ENCODE results near the gene TMPRSS3.
A peak's percentile ranks its signal among the peaks of the same experiment; 100 is the strongest.

The TMPRSS3 gene

DNA sequence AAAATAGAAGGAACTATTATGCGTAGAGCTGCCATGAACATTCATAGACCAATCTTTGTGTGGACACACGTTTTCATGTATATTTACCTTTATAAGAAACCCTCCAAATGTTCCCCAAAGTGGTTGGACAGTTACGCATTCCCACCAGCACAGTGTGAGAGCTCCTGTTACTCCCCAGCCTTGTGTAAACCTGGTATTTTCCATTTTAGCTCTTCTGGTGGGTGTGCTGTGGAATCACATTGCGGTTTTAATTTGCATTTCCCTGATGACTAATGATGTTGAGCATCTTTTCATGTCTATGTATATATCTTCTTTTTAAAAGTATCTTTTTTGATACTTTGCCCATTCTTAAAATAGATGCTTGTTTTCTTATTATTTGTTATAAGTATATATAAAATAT lies 4.7 kb upstream of the TMPRSS3 start:
- H3K4me1 Mint-ChIP-seq (ENCODE audit: low read depth in 2 of 2), result peaks cover 32 to 43% of the 10 kb centered on the region in 2 donors
- peaks cover 17% of the 10 kb centered on the region for H3K36me3 Mint-ChIP-seq (ENCODE audit: insufficient read depth)
- H3K9me3 Mint-ChIP-seq, result peaks cover 0 to 6% of the 10 kb centered on the region in 2 donors
- H3K27ac Mint-ChIP-seq, result no peak overlapping the region
- ATAC-seq (replicated peaks), result no peak
- H3K4me3 Mint-ChIP-seq, result no peak overlapping the region
- no peaks in the 10 kb centered on the region for H3K27me3 Mint-ChIP-seq
- DNase-seq, result no peak

GRCh38 chr21:42398436-42399028 lies 2.7 kb upstream of the TMPRSS3 start:
- H3K4me1 Mint-ChIP-seq (ENCODE audit: low read depth in 2 of 2), result peaks cover 25 to 29% of the 10 kb centered on the region in 2 donors
- ATAC-seq (replicated peaks) (no peak), DNase-seq (no peak)
- H3K36me3 Mint-ChIP-seq (ENCODE audit: insufficient read depth), result peaks cover 4% of the 10 kb centered on the region
- H3K4me3 Mint-ChIP-seq, result no peak overlapping the region
- H3K27ac Mint-ChIP-seq, result peak overlapping the region in 1 of 2 donors; percentile 18
- H3K27me3 Mint-ChIP-seq, result no peaks in the 10 kb centered on the region
- peaks cover 0 to 6% of the 10 kb centered on the region in 2 donors for H3K9me3 Mint-ChIP-seq

DNA sequence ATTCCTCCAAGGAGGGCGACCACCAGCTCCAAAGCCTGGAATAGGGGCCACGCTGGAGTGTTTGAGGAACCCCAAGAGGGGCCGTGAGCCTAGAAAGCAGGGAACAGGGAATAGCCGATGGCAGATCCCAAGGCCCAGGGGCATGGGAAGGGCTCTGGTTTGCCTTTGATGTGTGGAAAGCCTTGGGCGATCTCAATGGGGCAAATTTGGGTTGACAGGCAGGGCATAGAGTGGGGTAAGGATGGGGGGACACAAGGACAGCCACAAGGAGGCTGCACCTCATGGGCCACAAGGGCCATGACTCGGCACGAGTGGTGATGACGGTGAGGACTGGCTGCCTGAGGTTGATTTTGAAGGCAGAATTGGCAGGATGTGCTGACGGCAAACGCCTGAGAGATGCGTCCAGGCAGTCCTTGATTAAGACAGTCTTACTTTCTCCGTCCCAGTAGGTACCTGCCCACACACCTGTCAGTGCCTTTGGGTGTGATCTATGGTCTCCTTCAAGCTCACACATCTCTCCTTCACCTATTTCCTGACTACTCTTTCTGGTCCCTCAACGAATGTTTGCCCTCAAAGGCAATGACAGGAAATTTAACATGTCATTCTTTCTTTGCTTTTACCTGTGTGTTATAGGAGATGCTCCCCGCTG lies 2.0 kb upstream of the TMPRSS3 start:
- peaks cover 25 to 27% of the 10 kb centered on the region in 2 donors for H3K4me1 Mint-ChIP-seq (ENCODE audit: low read depth in 2 of 2)

GRCh38 chr21:42396799-42397745 lies 1.2 kb upstream of the TMPRSS3 start:
- Mint-ChIP-seq H3K27ac (peak overlapping the region in 1 of 2 donors; percentile 18), H3K9me3 (peaks cover 0 to 6% of the 10 kb centered on the region in 2 donors), H3K4me1 (ENCODE audit: low read depth in 2 of 2) (peaks cover 20 to 23% of the 10 kb centered on the region in 2 donors), H3K27me3 (no peaks in the 10 kb centered on the region), H3K4me3 (no peak overlapping the region), H3K36me3 (ENCODE audit: insufficient read depth) (peaks cover 3% of the 10 kb centered on the region)
- ATAC-seq (replicated peaks) (no peak), DNase-seq (no peak)

More for the DNA sequence above, 2.0 kb upstream of the TMPRSS3 start:
- Mint-ChIP-seq H3K9me3 (peaks cover 0 to 6% of the 10 kb centered on the region in 2 donors), H3K36me3 (ENCODE audit: insufficient read depth) (peaks cover 3% of the 10 kb centered on the region), H3K4me3 (no peak overlapping the region), H3K27me3 (no peaks in the 10 kb centered on the region), H3K27ac (peak overlapping the region in 1 of 2 donors; percentile 18)
- DNase-seq (no peak), ATAC-seq (replicated peaks) (peak; percentile 14)

DNA sequence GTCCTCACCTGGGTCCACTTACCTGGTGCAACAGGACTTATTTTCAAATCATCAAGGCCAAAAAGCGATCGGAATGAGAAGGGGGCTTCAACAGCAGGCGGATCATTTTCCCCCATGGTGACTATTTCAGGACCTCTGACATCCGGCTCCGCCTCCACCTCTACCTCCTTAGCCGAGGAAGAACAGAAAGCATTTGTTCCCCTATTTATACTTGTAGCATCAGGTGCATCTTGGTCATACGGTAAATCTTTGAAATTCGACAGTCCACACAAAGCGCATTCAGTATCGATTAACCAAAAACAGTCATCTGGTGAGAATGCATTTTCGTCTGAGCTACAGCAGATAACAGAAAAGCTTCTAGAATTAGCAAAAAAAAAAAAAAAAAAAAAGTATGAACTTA lies 550 bp downstream of the TMPRSS3 start:
- no peak overlapping the region for H3K4me3 Mint-ChIP-seq
- H3K9me3 Mint-ChIP-seq, result no peaks in the 10 kb centered on the region
- DNase-seq (no peak), ATAC-seq (replicated peaks) (no peak)
- peak overlapping the region; percentile 46 to 55 for H3K27ac Mint-ChIP-seq
- H3K27me3 Mint-ChIP-seq, result no peaks in the 10 kb centered on the region
- peaks cover 15 to 17% of the 10 kb centered on the region in 2 donors for H3K4me1 Mint-ChIP-seq (ENCODE audit: low read depth in 2 of 2)
- peaks cover 3% of the 10 kb centered on the region for H3K36me3 Mint-ChIP-seq (ENCODE audit: insufficient read depth)

GRCh38 chr21:42393443-42393950 lies 2.4 kb downstream of the TMPRSS3 start:
- H3K27me3 Mint-ChIP-seq, result no peaks in the 10 kb centered on the region
- no peaks in the 10 kb centered on the region for H3K36me3 Mint-ChIP-seq (ENCODE audit: insufficient read depth)
- H3K27ac Mint-ChIP-seq, result peak overlapping the region in 1 of 2 donors; percentile 42
- peaks cover 11 to 20% of the 10 kb centered on the region in 2 donors for H3K4me1 Mint-ChIP-seq (ENCODE audit: low read depth in 2 of 2)
- H3K9me3 Mint-ChIP-seq, result no peaks in the 10 kb centered on the region
- DNase-seq (no peak), ATAC-seq (replicated peaks) (no peak)
- peak overlapping the region in 1 of 2 donors; percentile 43 for H3K4me3 Mint-ChIP-seq

DNA sequence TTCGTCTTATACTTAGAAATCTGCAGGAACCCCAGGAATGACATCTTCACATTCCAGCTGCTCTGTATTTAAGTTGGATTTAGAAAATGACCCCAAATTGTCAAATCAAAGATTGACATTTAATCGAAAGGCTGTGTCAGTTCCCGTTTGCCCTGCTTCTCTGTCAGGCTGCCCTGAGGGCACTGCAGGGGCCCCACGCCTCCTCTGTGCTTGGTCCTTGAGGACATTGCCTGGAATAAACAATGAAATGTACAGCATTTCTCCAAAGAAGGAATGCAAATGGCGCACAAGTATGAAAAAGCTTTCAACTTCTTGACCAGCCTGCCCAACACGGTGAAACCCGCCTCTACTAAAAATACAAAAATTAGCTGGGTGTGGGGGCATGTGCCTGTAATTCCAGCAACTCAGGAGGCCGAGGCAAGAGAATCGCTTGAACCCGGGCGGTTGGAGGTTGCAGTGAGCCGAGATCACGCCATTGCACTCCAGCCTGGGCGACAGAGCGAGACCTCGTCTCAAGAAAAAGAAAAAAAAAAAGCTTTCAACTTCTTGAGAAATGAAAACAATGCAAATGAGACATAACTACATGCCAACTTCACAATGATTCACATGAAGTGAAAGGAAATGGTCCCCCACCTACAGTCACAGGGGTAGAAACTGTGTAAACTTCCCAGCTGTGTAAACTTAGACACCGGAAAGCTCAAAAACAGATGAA lies 3.0 kb downstream of the TMPRSS3 start:
- H3K27ac Mint-ChIP-seq, result peak overlapping the region in 1 of 2 donors; percentile 42
- no peak for DNase-seq
- no peaks in the 10 kb centered on the region for H3K27me3 Mint-ChIP-seq
- no peak for ATAC-seq (replicated peaks)
- no peaks in the 10 kb centered on the region for H3K9me3 Mint-ChIP-seq
- peaks cover 11 to 20% of the 10 kb centered on the region in 2 donors for H3K4me1 Mint-ChIP-seq (ENCODE audit: low read depth in 2 of 2)
- H3K4me3 Mint-ChIP-seq, result peak overlapping the region in 1 of 2 donors; percentile 43
- no peaks in the 10 kb centered on the region for H3K36me3 Mint-ChIP-seq (ENCODE audit: insufficient read depth)

DNA sequence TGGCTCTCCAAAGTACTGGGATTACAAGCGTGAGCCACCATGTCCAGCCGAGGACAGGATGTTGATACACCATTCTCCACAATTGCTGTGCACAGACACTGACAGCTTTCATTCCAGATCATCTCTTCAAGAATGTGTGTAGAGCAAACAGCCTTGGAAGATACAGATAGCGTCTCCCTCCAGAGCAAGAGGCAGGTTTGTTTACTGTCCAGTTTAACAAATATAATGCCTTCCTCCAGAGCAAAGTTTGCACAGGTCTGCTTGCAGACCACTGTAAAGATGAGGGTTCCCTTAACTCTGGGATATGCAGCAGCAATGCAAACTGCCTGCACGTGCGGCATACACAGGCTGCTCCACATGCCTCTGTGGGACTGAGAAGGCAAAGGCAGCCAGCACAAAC lies 4.6 kb downstream of the TMPRSS3 start:
- DNase-seq, result no peak
- ATAC-seq (replicated peaks), result no peak
- no peaks in the 10 kb centered on the region for H3K36me3 Mint-ChIP-seq (ENCODE audit: insufficient read depth)
- H3K4me3 Mint-ChIP-seq, result no peak overlapping the region
- H3K4me1 Mint-ChIP-seq (ENCODE audit: low read depth in 2 of 2), result peaks cover 11 to 28% of the 10 kb centered on the region in 2 donors
- no peaks in the 10 kb centered on the region for H3K9me3 Mint-ChIP-seq
- no peaks in the 10 kb centered on the region for H3K27me3 Mint-ChIP-seq
- no peak overlapping the region for H3K27ac Mint-ChIP-seq

- Mint-ChIP-seq H3K4me3 (no peak overlapping the region), H3K36me3 (ENCODE audit: insufficient read depth) (no peaks in the 10 kb centered on the region), H3K9me3 (no peaks in the 10 kb centered on the region), H3K27ac (no peak overlapping the region), H3K4me1 (ENCODE audit: low read depth in 2 of 2) (peaks cover 11 to 24% of the 10 kb centered on the region in 2 donors), H3K27me3 (no peaks in the 10 kb centered on the region)
- DNase-seq, result no peak
- no peak for ATAC-seq (replicated peaks)
Measured at GRCh38 chr21:42390696-42391095, 5.2 kb downstream of the TMPRSS3 start.

DNA sequence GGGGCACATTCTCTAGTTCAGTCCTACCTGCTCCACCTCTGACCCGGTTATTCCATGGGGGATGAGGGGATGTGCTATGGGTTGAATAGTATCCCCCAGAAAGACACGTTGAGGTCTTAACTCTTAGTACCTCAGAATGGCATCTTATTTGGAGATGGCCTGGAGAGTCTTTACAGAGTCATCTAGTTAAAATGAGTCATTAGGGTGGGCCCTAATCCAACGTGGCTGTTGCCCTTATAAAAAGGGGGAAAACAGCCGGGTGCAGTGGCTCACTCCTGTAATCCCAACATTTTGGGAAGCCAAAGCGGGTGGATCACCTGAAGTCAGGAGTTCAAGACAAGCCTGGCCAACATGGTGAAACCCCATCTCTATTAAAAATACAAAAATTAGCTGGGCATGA lies 5.7 kb downstream of the TMPRSS3 start:
- DNase-seq, result no peak

DNA sequence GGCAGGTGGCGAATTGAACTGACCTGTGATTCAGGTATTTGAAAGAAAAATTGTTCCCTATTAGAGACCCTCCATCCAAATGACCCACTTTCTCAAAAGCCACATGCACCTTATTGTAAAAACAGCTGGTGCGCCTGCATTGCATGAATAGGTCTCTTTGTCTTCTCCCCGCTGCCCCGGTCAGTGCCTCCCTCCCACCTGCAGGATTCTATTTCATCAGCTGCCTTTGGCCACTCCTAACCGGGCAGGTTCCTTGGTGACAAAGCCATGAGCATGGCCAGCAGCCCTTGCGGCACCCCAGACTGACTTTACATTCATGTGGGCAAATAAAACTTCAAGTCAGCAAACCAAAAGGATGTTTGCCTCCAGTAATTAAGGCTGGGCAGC lies 6.4 kb downstream of the TMPRSS3 start:
- DNase-seq, result no peak
- peak; percentile 7 for ATAC-seq (replicated peaks)
- Mint-ChIP-seq H3K4me1 (ENCODE audit: low read depth in 2 of 2) (peaks cover 17 to 28% of the 10 kb centered on the region in 2 donors), H3K27me3 (no peaks in the 10 kb centered on the region), H3K36me3 (ENCODE audit: insufficient read depth) (no peaks in the 10 kb centered on the region), H3K4me3 (peak overlapping the region in 1 of 2 donors; percentile 63), H3K9me3 (no peaks in the 10 kb centered on the region), H3K27ac (peak overlapping the region in 1 of 2 donors; percentile 82)

More for the DNA sequence above, 5.7 kb downstream of the TMPRSS3 start:
- no peaks in the 10 kb centered on the region for H3K9me3 Mint-ChIP-seq
- no peaks in the 10 kb centered on the region for H3K27me3 Mint-ChIP-seq
- no peak for ATAC-seq (replicated peaks)
- no peak overlapping the region for H3K27ac Mint-ChIP-seq
- H3K36me3 Mint-ChIP-seq (ENCODE audit: insufficient read depth), result no peaks in the 10 kb centered on the region
- peaks cover 13 to 25% of the 10 kb centered on the region in 2 donors for H3K4me1 Mint-ChIP-seq (ENCODE audit: low read depth in 2 of 2)
- H3K4me3 Mint-ChIP-seq, result no peak overlapping the region

DNA sequence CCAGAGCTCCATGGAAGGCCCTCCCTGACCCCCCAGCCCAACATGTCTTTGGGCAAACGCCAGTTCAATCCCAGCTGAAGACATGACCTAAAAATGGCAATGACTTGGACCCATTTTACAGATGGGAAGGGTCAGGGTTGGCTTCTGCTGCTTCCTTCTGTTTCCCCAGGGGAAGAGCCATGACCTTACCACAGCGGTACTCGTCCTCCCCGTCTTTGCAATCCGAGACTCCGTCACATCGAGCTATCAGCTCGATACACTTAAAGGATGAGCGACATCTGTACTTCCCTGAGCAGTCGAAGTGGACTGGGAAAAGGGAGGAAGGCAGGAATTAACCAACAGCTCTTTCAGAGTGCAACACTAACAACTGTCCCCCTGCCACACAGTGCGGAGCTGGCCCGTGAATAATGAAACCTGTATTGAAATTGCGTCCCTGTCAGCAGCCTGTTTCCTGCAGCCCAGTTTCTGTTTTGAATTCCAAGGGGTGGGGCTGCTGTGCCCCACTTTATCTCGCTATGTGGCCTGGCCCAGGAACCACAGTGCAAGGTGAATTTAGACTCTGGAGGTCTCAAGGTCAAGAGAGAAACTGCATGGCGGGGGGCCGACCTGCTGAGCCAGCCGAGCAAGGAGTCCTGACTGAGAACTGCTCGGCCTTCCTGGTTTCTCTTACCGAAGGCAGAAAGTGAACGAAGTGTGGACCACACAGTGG lies 7.0 kb downstream of the TMPRSS3 start:
- H3K36me3 Mint-ChIP-seq (ENCODE audit: insufficient read depth), result no peaks in the 10 kb centered on the region
- H3K9me3 Mint-ChIP-seq, result no peaks in the 10 kb centered on the region
- H3K27me3 Mint-ChIP-seq, result no peaks in the 10 kb centered on the region
- peak; percentile 86 for ATAC-seq (replicated peaks)
- peak overlapping the region in 1 of 2 donors; percentile 82 for H3K27ac Mint-ChIP-seq
- peak in 1 of 3 experiments; percentile 15 for DNase-seq
- peak overlapping the region in 1 of 2 donors; percentile 63 for H3K4me3 Mint-ChIP-seq
- H3K4me1 Mint-ChIP-seq (ENCODE audit: low read depth in 2 of 2), result peaks cover 17 to 28% of the 10 kb centered on the region in 2 donors
